HepG2 (cell line): ENCODE measurements around the gene DNAJA2. TPM values are rescaled to one million over a fixed set of nuclear protein-coding genes. Genes with fewer than 3 reads are reported as not detected.

Source experiments
- AHR ChIP-seq: IDR thresholded peaks from 2 replicates; pipeline ENCODE4 v1.6.1; 2018; ENCODE audit warnings: missing genetic modification reagents, missing compliant biosample characterization
- ARNT ChIP-seq: fragments of 450-650 bp; IDR thresholded peaks from 2 replicates; pipeline ENCODE4 v1.6.1; 2017
- EED ChIP-seq: sonication (generic); formaldehyde crosslinking; IDR thresholded peaks from 2 replicates; pipeline ENCODE4 v1.5.0; 2020; ENCODE audit warnings: mild to moderate bottlenecking, missing genetic modification reagents
- ETV5 ChIP-seq: IDR thresholded peaks from 2 replicates; pipeline ENCODE4 v1.6.1; 2018; ENCODE audit warnings: missing biosample characterization, missing genetic modification reagents, inconsistent platforms, borderline replicate concordance
- GATAD2A ChIP-seq: IDR thresholded peaks from 2 replicates; pipeline ENCODE4 v1.6.1; 2016
- KDM5A ChIP-seq: fragments of 200-600 bp; sonication (generic); IDR thresholded peaks from 2 replicates; pipeline ENCODE4 v1.7.0; 2018; ENCODE audit warnings: antibody characterized with exemption, mild to moderate bottlenecking, low read length, borderline replicate concordance
- MAF1 ChIP-seq: sonication (generic); formaldehyde crosslinking; IDR thresholded peaks from 2 replicates; pipeline ENCODE4 v1.5.0; 2020; ENCODE audit warnings: missing genetic modification reagents, borderline replicate concordance
- NFE2L2 ChIP-seq: fragments of 150-350 bp; IDR thresholded peaks from 2 replicates; pipeline ENCODE4 v1.6.1; 2014; ENCODE audit warnings: low read length
- POLR2AphosphoS5 ChIP-seq: IDR thresholded peaks from 2 replicates; pipeline ENCODE4 v1.6.1; 2012; ENCODE audit warnings: low read depth, low read length
- SIN3B ChIP-seq: fragments of 150-350 bp; IDR thresholded peaks from 2 replicates; pipeline ENCODE4 v1.6.1; 2014; ENCODE audit warnings: low read length
- SOX13 ChIP-seq, 3 experiments: fragments of 450-650 bp in 1 of 3; sonication (generic) in 1 of 3; formaldehyde crosslinking in 1 of 3; IDR thresholded peaks in 2 of 3; conservative IDR thresholded peaks in 1 of 3; 2 replicates each; pipeline versions ENCODE4 v1.5.0 to v1.6.1; 2016 to 2020; ENCODE audit warnings: antibody characterized with exemption in 1 of 3, mild to moderate bottlenecking in 1 of 3, missing compliant biosample characterization in 1 of 3, missing genetic modification reagents in 1 of 3, moderate library complexity in 1 of 3
- SRY ChIP-seq: sonication (generic); formaldehyde crosslinking; IDR thresholded peaks from 2 replicates; pipeline ENCODE4 v1.8.0; 2022; ENCODE audit warnings: mild to moderate bottlenecking, missing genetic modification reagents
- TCF7L2 ChIP-seq: IDR thresholded peaks from 2 replicates; pipeline ENCODE4 v1.6.1; 2011; ENCODE audit warnings: mild to moderate bottlenecking, low read depth, low read length, moderate library complexity
- TGIF2 ChIP-seq: IDR thresholded peaks from 2 replicates; pipeline ENCODE4 v1.6.1; 2016; ENCODE audit warnings: control low read depth, missing compliant biosample characterization
- WIZ ChIP-seq: sonication (generic); formaldehyde crosslinking; IDR thresholded peaks from 2 replicates; pipeline ENCODE4 v1.5.1; 2020; ENCODE audit warnings: mild to moderate bottlenecking, missing genetic modification reagents
- ZBTB1 ChIP-seq: sonication (generic); formaldehyde crosslinking; IDR thresholded peaks from 2 replicates; pipeline ENCODE4 v1.4.0; 2020; ENCODE audit warnings: missing genetic modification reagents, borderline replicate concordance
- ZBTB38 ChIP-seq: sonication (generic); formaldehyde crosslinking; IDR thresholded peaks from 2 replicates; pipeline ENCODE4 v1.5.1; 2020; ENCODE audit warnings: mild to moderate bottlenecking, missing genetic modification reagents
- ZGPAT ChIP-seq: IDR thresholded peaks from 2 replicates; pipeline ENCODE4 v1.6.1; 2016; ENCODE audit warnings: mild to moderate bottlenecking
- ZNF232 ChIP-seq: sonication (generic); formaldehyde crosslinking; IDR thresholded peaks from 2 replicates; pipeline ENCODE4 v1.4.0; 2020; ENCODE audit warnings: missing genetic modification reagents, borderline replicate concordance
- ZNF292 ChIP-seq: sonication (generic); formaldehyde crosslinking; IDR thresholded peaks from 2 replicates; pipeline ENCODE4 v1.8.1; 2022; ENCODE audit warnings: mild to moderate bottlenecking, low read depth, missing genetic modification reagents, borderline replicate concordance
- ZNF724P ChIP-seq: sonication (generic); formaldehyde crosslinking; IDR thresholded peaks from 2 replicates; pipeline ENCODE4 v1.8.0; 2022; ENCODE audit warnings: missing genetic modification reagents, borderline replicate concordance
- ZNF777 ChIP-seq: sonication (generic); formaldehyde crosslinking; IDR thresholded peaks from 2 replicates; pipeline ENCODE4 v1.4.0; 2020; ENCODE audit warnings: missing genetic modification reagents
- ZNF891 ChIP-seq: sonication (generic); formaldehyde crosslinking; IDR thresholded peaks from 2 replicates; pipeline ENCODE4 v1.5.0; 2020; ENCODE audit warnings: mild to moderate bottlenecking, missing genetic modification reagents
- ZSCAN22 ChIP-seq: sonication (generic); formaldehyde crosslinking; IDR thresholded peaks from 2 replicates; pipeline ENCODE4 v1.4.0; 2020; ENCODE audit warnings: mild to moderate bottlenecking, missing genetic modification reagents
- polyA plus RNA-seq, 8 experiments: library from polyadenylated mRNA; depleted of rRNA in 3 of 8; stranded (reverse) in 7 of 8; unstranded in 1 of 8; fragments of >200 nt; fragmentation: Illumina TruSeq in 4 of 8; extraction: Trizol in 4 of 8; gene quantifications; 2 replicates each; pipeline versions ENCODE4 v1.2.1 to v1.2.3, GENCODE V29; 2011 to 2016; ENCODE audit warnings: low read depth in 4 of 8, missing spikeins in 1 of 8, mixed read lengths in 1 of 8; ENCODE audit not compliant: insufficient read depth in 1 of 8
- total RNA-seq, 5 experiments: library from RNA; depleted of rRNA; stranded (reverse); fragments of >200 nt; fragmentation: Illumina TruSeq; extraction: Trizol; gene quantifications; 2 replicates each; pipeline ENCODE4 v1.2.3, GENCODE V29; 2016; ENCODE audit warnings: low read depth in 1 of 5
- TF ChIP-seq, protein P1 (sequence below): sonication (generic); formaldehyde crosslinking; IDR thresholded peaks from 2 replicates; pipeline ENCODE4 v1.4.0; 2020; ENCODE audit warnings: missing genetic modification reagents
- TF ChIP-seq, protein P2 (sequence below): IDR thresholded peaks from 2 replicates; pipeline ENCODE4 v1.6.1; 2018; ENCODE audit warnings: missing genetic modification reagents

DNAJA2 gene
- total and polyA plus RNA-seq, 2 of the 13 experiments (the other 11 are each of a cell fraction or from before 2014, with no cell fraction given), result 25.4 to 176 TPM

DNA sequence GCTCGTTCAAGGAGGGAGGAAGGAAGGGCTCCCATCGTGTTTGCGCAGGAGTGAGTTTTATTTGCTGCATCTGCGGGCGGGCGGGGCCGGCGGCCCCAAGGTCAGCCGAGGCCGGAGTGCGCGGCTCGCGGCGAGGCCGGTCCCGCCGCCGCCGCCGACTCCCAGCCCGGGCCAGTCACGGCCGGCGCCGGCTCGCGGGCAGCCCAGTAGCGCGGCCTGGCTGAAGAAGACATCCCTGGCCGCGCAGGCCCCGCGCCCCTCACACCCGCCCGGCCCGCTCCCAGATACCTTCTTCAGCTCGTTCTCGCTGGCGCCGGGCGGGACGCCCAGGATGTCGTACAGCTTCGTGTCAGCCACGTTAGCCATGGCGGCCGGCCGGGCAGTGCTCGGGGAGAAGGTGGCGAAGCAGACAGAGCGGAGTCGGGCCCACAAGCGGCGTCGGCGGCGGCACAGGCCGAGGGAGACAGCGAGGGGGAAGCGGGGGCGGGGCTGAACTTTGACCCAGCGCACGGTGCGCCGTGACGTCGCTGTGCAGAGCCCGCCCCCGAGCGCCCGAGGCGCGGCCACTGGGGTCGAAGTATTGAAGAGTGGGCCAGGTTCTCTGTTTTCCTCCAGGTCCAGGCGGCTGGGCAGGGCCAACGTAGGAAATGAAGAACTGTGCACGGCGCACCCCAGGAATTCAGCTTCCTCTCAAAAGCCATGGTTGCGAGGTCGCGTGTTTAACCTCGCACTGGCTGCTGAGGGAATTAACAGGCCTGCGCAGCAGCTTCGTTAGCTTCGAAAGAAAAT lies at the start of gene DNAJA2 (continued):
- TF ChIP-seq, protein P1, sequence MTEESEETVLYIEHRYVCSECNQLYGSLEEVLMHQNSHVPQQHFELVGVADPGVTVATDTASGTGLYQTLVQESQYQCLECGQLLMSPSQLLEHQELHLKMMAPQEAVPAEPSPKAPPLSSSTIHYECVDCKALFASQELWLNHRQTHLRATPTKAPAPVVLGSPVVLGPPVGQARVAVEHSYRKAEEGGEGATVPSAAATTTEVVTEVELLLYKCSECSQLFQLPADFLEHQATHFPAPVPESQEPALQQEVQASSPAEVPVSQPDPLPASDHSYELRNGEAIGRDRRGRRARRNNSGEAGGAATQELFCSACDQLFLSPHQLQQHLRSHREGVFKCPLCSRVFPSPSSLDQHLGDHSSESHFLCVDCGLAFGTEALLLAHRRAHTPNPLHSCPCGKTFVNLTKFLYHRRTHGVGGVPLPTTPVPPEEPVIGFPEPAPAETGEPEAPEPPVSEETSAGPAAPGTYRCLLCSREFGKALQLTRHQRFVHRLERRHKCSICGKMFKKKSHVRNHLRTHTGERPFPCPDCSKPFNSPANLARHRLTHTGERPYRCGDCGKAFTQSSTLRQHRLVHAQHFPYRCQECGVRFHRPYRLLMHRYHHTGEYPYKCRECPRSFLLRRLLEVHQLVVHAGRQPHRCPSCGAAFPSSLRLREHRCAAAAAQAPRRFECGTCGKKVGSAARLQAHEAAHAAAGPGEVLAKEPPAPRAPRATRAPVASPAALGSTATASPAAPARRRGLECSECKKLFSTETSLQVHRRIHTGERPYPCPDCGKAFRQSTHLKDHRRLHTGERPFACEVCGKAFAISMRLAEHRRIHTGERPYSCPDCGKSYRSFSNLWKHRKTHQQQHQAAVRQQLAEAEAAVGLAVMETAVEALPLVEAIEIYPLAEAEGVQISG, result peak; percentile 88
- TF ChIP-seq NFE2L2 (no peak), ETV5 (peak; percentile 63), ZBTB1 (CRISPR knock-in tag) (no peak), AHR (CRISPR knock-in tag) (peak; percentile 65; the same call in 1 of the 2 replicates), ARNT (no peak), EED (CRISPR knock-in tag) (peak; percentile 97), ZSCAN22 (CRISPR knock-in tag) (no peak), GATAD2A (CRISPR knock-in tag) (peak; percentile 65), SOX13 (IDR thresholded peaks at IDR 0.05) (peak; percentile 22; the same call in 1 of the 2 replicates), SOX13 (CRISPR knock-in tag; conservative IDR thresholded peaks at IDR 0.05 in 1 of 2, IDR thresholded peaks at IDR 0.05 in 1 of 2) (peak in 1 of 2 experiments; percentile 44; a peak in 2 of 4 replicates), TGIF2 (CRISPR knock-in tag) (peak; percentile 56; the same call in 1 of the 2 replicates), KDM5A (peak; percentile 75; the same call in 1 of the 2 replicates), MAF1 (CRISPR knock-in tag) (peak; percentile 93; the same call in 1 of the 2 replicates), TCF7L2 (no peak), SRY (CRISPR knock-in tag) (peak; percentile 54; the same call in 1 of the 2 replicates), ZNF292 (CRISPR knock-in tag) (no peak; the same call in 1 of the 2 replicates), SIN3B (peak; percentile 51; the same call in 1 of the 2 replicates), ZNF891 (peak; percentile 93; the same call in 1 of the 2 replicates), ZNF724P (CRISPR knock-in tag) (0 out of 2 replicates have a peak, but pooled peaks have one; percentile 59), ZNF777 (CRISPR knock-in tag) (peak; percentile 70), ZNF232 (CRISPR knock-in tag) (peak; percentile 98), POLR2AphosphoS5 (peak; percentile 98), ZGPAT (CRISPR knock-in tag) (peak; percentile 81), WIZ (CRISPR knock-in tag) (peak; percentile 94), ZBTB38 (CRISPR knock-in tag) (peak; percentile 92; the same call in 1 of the 2 replicates)
- TF ChIP-seq, protein P2, sequence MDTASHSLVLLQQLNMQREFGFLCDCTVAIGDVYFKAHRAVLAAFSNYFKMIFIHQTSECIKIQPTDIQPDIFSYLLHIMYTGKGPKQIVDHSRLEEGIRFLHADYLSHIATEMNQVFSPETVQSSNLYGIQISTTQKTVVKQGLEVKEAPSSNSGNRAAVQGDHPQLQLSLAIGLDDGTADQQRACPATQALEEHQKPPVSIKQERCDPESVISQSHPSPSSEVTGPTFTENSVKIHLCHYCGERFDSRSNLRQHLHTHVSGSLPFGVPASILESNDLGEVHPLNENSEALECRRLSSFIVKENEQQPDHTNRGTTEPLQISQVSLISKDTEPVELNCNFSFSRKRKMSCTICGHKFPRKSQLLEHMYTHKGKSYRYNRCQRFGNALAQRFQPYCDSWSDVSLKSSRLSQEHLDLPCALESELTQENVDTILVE (CRISPR knock-in tag), result peak; percentile 45
